Muscle layer of duodenum (tissue), 2 donors: ENCODE measurements around the gene CTPS1.
A peak's percentile ranks its signal among the peaks of the same experiment; 100 is the strongest.

Source experiments
- H3K27ac ChIP-seq: one replicate; pipeline ENCODE4 v1.7.0; 2013; ENCODE audit warnings: mild to moderate bottlenecking, low read length
- H3K27me3 ChIP-seq: one replicate; pipeline ENCODE4 v1.7.0; 2013; ENCODE audit warnings: low read depth, mild to moderate bottlenecking, control low read depth, low read length
- H3K36me3 ChIP-seq, 2 donors: one replicate each; pipeline ENCODE4 v1.7.0; 2013; ENCODE audit warnings: low read length in 2 of 2, control low read depth in 1 of 2, mild to moderate bottlenecking in 1 of 2; ENCODE audit not compliant: insufficient read depth in 2 of 2, control insufficient read depth in 1 of 2
- H3K4me1 ChIP-seq, 2 donors: one replicate each; pipeline ENCODE4 v1.7.0; 2013; ENCODE audit warnings: low read length in 2 of 2, mild to moderate bottlenecking in 2 of 2, control low read depth in 1 of 2, moderate library complexity in 1 of 2; ENCODE audit not compliant: insufficient read depth in 2 of 2, control insufficient read depth in 1 of 2
- H3K4me3 ChIP-seq, 2 donors: one replicate each; pipeline ENCODE4 v1.7.0; 2013; ENCODE audit warnings: low read length in 2 of 2, low read depth in 1 of 2, mild to moderate bottlenecking in 1 of 2
- H3K9me3 ChIP-seq, 2 donors: one replicate each; pipeline ENCODE4 v1.7.0; 2013; ENCODE audit warnings: low read length in 2 of 2, control low read depth in 1 of 2, mild to moderate bottlenecking in 1 of 2; ENCODE audit not compliant: control insufficient read depth in 1 of 2
- donor health status: healthy.

CTPS1 gene

GRCh38 chr1:40979241-40980067 lies at the start of gene CTPS1:
Gene CTPS1 (plus strand): TSS chr1:40979696. CDS start chr1:40983291, 3,595 bp downstream.
- peaks cover 3 to 23% of the 10 kb centered on the region in 2 donors for H3K4me1 ChIP-seq
- peak within 1 kb of the TSS; percentile 75 for H3K27ac ChIP-seq
- H3K9me3 ChIP-seq: no peaks in the 10 kb centered on the region
- no peaks in the 10 kb centered on the region for H3K27me3 ChIP-seq
- peak within 1 kb of the TSS; percentile 63 to 71 for H3K4me3 ChIP-seq
- H3K36me3 ChIP-seq: peaks cover 3% of the 10 kb centered on the region in 2 donors

DNA sequence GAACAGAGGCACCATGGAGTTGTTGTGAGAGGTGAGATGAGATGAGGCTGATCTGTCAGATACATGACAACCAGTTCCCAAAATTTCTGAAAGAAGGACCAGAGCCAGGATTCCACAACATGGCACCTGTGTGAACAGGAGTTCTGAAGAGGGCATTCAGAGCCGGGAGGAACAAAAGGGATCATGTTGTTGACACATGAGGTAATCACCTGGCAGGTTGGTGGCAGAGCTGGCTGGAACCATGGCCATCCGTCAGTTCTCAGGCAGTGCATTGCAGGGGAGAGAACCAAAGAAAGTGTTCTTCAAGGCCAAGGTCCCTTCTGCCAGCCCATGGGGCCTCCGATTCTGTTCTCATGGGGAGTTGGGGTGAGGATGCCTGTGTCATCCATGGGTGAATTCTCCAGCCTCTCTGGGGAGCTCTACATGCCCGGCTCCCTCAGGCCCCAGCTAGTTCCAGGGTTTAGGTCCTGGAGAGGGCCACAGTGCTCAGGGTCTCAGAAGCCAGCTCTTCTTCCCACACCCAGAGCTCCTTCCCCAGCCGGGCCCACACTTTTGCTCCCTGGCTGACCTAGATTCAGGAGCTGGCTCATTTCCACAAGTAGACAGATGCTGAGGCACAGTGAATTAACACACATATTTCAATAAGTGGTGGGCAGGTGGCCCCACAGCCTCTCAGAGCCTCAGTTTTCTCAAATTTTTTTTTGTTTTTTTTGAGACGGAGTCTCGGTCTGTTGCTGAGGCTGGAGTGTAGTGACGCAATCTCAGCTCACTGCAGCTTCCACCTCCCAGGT lies 49.1 kb upstream of the CTPS1 start:
- Histone ChIP-seq H3K36me3 (no peaks in the 10 kb centered on the region), H3K9me3 (no peaks in the 10 kb centered on the region)

GRCh38 chr1:40931601-40932000 lies 47.9 kb upstream of the CTPS1 start:
- H3K36me3 ChIP-seq: no peaks in the 10 kb centered on the region
- H3K9me3 ChIP-seq: no peaks in the 10 kb centered on the region
- H3K27me3 ChIP-seq: no peaks in the 10 kb centered on the region
- no peak overlapping the region for H3K27ac ChIP-seq
- H3K4me1 ChIP-seq: no peaks in the 10 kb centered on the region
- H3K4me3 ChIP-seq: no peak overlapping the region

More for the DNA sequence above, 49.1 kb upstream of the CTPS1 start:
- no peak overlapping the region for H3K4me3 ChIP-seq
- no peak overlapping the region for H3K27ac ChIP-seq
- H3K4me1 ChIP-seq: no peaks in the 10 kb centered on the region
- no peaks in the 10 kb centered on the region for H3K27me3 ChIP-seq

- H3K27ac ChIP-seq: no peak overlapping the region
- no peaks in the 10 kb centered on the region for H3K9me3 ChIP-seq
- no peaks in the 10 kb centered on the region for H3K36me3 ChIP-seq
- H3K4me1 ChIP-seq: no peaks in the 10 kb centered on the region
- H3K27me3 ChIP-seq: no peaks in the 10 kb centered on the region
- H3K4me3 ChIP-seq: no peak overlapping the region
Observed at GRCh38 chr1:40932006-40932405, 47.5 kb upstream of the CTPS1 start.

DNA sequence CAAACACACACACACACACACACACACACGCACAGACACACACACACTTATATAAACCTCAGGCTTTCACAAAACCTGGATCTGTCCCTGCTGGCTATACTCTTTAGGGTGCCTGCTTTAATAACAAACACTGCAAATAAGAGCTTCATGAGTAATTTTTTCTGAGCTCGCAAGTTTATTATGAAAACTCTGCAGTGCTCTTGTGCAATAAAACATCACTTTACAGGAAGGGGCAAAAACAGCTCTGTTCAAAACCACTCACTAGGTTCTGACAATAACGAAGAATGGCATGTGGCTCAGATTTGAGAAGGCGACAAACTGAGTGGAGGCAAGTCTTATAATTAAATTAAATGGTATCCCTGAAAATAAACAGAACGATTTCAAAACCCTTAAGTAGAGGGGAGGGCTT lies 42.6 kb upstream of the CTPS1 start:
- no peaks in the 10 kb centered on the region for H3K9me3 ChIP-seq
- no peak overlapping the region for H3K27ac ChIP-seq
- H3K36me3 ChIP-seq: no peaks in the 10 kb centered on the region
- no peak overlapping the region for H3K4me3 ChIP-seq
- no peaks in the 10 kb centered on the region for H3K27me3 ChIP-seq
- H3K4me1 ChIP-seq: peaks cover 2 to 3% of the 10 kb centered on the region in 2 donors

GRCh38 chr1:40938393-40938792 lies 41.1 kb upstream of the CTPS1 start:
- Histone ChIP-seq H3K27me3 (no peaks in the 10 kb centered on the region), H3K36me3 (no peaks in the 10 kb centered on the region), H3K9me3 (no peaks in the 10 kb centered on the region), H3K4me1 (peaks cover 2 to 3% of the 10 kb centered on the region in 2 donors), H3K4me3 (no peak overlapping the region), H3K27ac (no peak overlapping the region)

DNA sequence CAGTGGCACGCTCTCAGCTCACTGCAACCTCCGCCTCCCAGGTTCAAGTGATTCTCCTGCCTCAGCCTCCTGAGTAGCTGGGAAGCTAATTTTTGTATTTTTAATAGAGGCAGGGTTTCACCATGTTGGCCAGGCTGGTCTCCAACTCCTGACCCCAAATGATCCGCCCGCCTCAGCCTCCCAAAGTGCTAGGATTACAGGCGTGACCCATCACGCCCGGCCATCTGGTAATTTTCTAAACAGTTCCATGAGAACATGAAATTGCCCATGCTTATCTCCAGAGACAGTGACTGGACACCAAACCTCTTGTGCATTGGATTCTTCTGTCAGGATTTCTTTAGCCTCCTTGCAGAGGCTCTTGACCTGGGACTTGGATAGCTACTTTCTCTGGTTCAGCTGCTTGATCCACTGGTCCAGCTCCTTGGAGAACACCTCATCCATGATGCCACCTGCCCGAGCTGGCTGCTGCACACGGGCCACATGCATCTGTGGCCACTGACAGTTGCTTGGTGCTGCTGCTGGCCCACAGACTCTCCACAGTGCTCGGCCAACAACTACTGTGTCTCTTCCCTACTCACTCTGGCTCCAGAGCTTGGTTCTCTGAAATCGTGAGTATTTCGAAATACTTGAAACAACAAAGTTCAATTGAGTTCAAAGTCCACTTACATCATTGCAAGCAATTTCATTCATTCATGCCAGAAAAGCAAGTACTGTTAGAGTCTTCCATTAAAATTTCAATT lies 40.0 kb upstream of the CTPS1 start:
- Histone ChIP-seq H3K27ac (no peak overlapping the region), H3K4me3 (no peak overlapping the region), H3K4me1 (peaks cover 2 to 3% of the 10 kb centered on the region in 2 donors), H3K36me3 (no peaks in the 10 kb centered on the region), H3K9me3 (no peaks in the 10 kb centered on the region), H3K27me3 (no peaks in the 10 kb centered on the region)

DNA sequence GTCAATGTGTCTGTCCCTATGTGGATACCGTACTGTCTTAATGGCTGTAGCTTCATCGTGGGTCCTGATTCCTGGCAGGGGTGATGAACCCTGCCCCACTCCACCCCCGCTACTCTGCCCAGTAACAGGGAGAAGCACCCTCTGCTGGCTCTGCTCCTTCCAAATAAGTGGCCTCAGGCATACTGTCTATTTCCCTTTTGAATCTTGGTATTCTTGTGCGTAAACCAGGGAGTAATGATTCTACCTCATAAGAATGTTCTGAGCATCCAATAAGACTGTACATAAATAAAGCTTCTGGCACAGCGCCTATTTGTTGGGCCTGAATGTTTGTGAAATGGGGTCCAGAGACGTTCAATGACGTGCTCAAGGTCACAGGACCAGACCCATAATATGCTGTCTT lies 35.2 kb upstream of the CTPS1 start:
- no peaks in the 10 kb centered on the region for H3K9me3 ChIP-seq
- H3K27me3 ChIP-seq: no peaks in the 10 kb centered on the region
- peak overlapping the region; percentile 46 for H3K27ac ChIP-seq
- H3K4me3 ChIP-seq: peak overlapping the region in 1 of 2 donors; percentile 3
- H3K4me1 ChIP-seq: peaks cover 2 to 3% of the 10 kb centered on the region in 2 donors
- H3K36me3 ChIP-seq: no peaks in the 10 kb centered on the region

DNA sequence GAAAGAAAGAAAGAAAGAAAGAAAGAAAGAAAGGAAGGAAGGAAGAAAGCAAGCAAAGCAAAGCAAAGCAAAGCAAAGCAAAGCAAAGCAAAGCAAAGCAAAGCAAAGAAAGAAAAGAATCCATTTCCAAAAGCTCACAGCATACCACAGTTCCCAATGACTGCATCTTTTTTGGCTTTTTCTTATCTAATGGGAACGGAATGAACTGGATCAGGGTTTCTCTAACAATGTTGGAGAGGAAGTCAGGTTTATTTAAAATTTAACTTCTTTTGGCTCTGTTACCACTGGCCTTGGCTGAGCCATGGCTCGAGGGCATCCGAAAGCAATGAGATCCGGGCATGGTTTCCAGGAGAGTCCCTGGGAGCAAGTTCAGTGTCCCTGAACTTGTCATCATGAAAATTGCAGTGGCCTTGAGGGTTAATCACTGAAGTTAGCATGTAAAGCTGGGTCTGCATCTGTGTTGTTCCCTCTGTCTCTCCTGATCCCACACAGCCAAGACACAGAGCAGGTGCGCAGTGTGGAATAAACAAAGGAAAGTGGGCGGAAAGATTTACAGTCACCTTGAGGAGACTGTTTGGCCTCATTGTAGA lies 34.6 kb upstream of the CTPS1 start:
- peak overlapping the region in 1 of 2 donors; percentile 3 for H3K4me3 ChIP-seq
- peak overlapping the region; percentile 46 for H3K27ac ChIP-seq
- no peaks in the 10 kb centered on the region for H3K9me3 ChIP-seq

GRCh38 chr1:40945491-40945973 lies 34.0 kb upstream of the CTPS1 start:
- H3K27ac ChIP-seq: peak overlapping the region; percentile 46
- no peaks in the 10 kb centered on the region for H3K27me3 ChIP-seq
- no peak overlapping the region for H3K4me3 ChIP-seq
- no peaks in the 10 kb centered on the region for H3K36me3 ChIP-seq
- H3K4me1 ChIP-seq: no peaks in the 10 kb centered on the region
- no peaks in the 10 kb centered on the region for H3K9me3 ChIP-seq

More for the DNA sequence above, 34.6 kb upstream of the CTPS1 start:
- no peaks in the 10 kb centered on the region for H3K36me3 ChIP-seq
- no peaks in the 10 kb centered on the region for H3K27me3 ChIP-seq
- peaks cover 0 to 2% of the 10 kb centered on the region in 2 donors for H3K4me1 ChIP-seq
